NCI-H2107 treated with DMSO at 0.1 percent for 48 hours (cell line): ENCODE data around the gene APOLD1.
"Not testable (repeated sequence)": the region's sequence is repeated elsewhere in the genome, so short reads cannot be mapped to it uniquely, and the experiment has no call there.

Experiments
- DNase-seq: peaks from one replicate; lab custom pipeline; 2025; ENCODE audit not compliant: unreplicated experiment; lab: John Stamatoyannopoulos, UW

APOLD1 gene

DNA sequence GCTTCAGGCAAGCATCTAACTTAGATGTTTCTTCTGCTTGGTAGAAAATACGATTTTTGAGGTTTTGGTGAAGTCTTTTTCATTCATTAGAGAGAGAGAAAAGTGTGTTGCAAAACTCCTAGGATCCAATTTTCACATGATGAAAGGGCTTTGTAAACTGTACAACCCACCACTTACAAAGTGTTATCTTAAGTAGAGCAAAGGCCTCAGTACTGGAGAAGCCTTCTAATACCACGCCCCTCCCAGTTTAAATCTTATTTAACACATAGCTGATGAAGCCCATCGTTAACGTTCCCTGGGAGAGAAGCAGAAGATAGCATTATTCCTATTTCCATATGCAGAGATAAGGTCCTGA, 869 bp downstream of the APOLD1 start:
- peak; percentile 45 for DNase-seq

DNA sequence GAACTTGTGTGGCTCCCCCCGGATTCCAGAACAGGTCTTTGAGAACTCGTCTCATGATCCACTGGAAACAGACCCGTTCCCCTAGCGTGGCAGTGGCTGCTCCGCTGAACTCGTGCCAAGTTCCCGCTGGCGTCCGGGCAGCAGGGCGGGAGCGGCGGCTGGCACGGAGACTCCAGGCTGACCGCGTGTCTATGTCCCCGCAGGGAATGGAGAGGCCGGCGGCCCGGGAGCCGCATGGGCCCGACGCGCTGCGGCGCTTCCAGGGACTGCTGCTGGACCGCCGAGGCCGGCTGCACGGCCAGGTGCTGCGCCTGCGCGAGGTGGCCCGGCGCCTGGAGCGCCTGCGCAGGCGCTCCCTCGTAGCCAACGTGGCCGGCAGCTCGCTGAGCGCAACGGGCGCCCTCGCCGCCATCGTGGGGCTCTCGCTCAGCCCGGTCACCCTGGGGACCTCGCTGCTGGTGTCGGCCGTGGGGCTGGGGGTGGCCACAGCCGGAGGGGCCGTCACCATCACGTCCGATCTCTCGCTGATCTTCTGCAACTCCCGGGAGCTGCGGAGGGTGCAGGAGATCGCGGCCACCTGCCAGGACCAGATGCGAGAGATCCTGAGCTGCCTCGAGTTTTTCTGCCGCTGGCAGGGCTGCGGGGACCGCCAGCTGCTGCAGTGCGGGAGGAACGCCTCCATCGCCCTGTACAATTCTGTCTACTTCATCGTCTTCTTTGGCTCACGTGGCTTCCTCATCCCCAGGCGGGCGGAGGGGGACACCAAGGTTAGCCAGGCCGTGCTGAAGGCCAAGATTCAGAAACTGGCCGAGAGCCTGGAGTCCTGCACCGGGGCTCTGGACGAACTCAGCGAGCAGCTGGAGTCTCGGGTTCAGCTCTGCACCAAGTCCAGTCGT, 1.5 kb downstream of the APOLD1 start:
- DNase-seq: peak; percentile 68

DNA sequence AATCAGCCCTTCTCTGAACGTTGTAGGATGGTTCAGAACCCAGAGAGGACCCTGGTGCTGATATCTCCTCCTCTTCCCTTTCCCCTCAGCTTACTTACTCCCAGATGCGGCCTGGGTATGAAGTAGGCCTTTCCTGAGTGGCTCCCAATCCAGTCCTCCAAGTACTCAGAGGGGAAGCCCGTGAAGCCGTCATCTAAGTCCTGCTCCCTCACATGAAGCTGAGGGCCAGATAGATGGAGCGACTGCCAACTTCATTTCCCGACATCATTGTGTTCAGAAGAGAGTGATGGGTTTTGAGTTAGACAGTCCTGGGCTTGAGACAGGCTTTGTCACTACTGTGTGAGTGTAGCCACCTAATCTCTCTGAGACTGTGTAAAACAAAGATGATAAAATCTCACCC, 2.7 kb downstream of the APOLD1 start:
- no peak for DNase-seq

DNA sequence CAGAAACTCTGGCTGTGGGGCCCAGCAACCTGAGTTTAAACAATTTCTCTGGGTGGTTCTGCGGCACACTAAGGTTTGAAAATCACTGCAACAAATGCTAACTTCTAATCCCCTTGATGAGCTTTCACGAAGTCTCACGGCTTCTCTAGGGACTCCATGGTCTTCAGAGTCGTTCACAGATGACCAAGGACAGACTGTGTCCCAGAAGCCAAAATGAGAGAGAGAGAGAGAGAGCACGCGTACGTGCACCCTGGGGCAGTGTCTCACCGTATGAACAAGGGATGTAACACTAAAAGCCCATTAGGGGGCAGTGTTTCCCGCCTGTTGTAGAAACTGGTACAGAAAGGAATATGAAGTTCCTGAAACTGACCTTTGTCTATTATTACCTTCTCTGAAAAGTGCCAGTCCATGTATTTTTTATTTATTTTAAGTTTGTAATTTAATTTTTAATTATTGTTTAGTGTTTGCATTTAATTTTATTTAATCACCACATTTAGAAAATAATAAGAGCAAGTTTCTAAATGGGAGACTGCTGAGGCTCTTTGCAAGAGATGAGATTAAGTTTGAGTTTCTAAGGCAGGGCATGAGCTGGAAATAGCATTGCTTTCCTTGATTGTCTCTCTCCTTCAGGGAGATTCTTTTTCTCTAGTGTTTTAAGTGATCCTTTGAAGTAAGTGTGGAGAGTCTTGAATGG, 3.4 kb downstream of the APOLD1 start:
- DNase-seq: peak; percentile 84

DNA sequence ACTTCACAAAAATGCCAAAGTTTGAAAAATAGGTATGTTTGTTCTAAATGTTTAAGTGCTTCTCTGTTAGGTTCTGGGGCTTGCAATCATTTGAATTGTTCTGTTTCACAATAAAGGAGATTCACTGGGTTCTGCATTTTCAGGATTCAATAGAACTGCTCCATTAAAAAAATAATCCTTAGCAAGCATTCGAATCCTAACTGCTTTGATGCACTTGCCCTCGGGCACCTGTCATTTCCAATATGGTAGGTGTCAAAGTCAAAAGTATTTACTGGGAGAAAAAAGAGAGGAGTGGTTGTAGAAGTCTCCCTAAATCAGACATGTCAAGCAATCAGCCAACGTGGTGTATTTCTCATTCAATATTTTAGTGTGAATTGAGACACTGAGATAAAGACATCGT, 5.5 kb downstream of the APOLD1 start:
- DNase-seq: no peak

DNA sequence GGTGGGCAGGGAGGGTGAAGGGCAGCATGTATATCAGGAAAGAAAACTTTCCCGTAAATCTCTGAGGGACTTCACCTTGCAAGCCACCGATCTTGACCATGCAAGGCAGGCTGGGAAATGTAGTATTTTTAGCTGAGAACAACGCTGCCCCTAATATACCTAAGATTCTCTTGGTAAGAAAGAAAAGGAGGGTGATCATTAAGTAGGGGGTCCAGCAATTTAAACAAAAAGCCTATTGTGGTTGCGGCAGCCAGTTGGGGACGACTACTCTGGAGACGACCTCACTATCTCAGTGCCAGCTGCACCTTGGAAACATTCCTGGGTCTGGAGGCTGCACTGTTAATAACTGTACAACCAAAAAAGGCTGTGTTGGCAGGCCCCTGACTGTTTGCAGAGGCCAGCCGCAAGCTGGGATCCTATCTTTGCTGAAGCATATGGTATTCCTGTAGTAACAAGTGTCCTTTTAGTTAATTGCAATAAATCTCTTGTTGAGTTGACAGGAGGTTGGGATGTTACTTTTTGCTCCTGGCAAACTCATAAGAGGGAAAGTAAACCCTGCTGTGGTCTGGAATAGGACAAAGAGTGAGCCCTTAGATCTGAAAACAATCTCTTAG, 6.4 kb downstream of the APOLD1 start:
- peak; percentile 59 for DNase-seq

DNA sequence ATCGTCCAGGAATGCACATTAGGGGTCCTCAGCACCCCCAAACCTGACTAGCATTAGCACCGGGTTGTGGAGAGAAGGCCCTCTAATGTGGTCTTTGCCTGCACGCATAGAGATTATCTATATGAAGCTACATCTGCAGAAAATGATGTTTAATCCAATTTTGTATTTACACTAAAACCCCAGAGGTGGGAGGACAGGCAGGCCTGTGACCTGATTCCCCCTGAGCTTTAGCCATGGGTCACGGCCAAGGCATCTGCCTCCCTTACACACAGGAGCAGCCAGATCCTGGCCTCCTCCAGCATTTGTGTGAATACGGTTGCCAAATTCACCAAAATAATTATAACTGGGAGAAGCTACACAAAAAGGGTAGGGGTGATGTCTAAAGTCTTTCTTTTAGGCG, 7.0 kb downstream of the APOLD1 start:
- no peak for DNase-seq

DNA sequence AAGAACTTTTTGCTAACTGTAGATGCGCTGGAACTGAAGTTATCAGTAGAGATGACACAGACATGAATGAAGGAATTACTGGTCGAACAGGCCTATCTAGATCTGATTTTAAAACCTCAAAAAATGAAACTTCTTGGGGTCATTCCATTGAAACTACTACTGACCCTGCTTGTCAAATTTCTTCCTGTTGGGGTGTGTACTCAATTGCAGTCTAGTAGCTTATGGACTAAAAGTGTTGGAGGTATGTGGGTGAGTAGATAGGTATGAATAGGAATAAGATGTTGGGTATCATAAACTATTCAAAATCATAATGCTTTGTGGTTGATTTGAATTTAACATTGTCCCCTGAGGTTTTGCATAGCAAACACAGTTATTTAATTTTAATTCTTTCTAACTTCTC, 9.2 kb downstream of the APOLD1 start:
- DNase-seq: no peak

DNA sequence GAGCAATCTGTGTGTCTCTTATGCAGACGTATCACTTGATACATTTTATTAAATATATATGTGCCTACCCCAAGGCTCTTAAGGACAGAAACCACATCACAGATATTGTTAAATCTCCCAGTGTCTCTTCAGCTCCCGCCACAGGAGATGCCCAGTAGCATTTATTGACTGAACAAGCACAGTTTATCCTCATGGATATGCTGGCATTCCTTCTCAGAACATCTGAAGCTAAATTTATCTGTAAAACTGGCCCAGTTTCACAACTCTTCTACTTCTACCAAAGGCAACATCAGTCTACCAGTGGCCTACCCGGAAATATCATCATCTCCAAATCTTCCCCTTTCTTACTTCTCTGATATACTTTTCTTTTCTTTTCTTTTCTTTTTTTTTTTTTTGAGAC, 10.7 kb downstream of the APOLD1 start:
- no peak for DNase-seq

DNA sequence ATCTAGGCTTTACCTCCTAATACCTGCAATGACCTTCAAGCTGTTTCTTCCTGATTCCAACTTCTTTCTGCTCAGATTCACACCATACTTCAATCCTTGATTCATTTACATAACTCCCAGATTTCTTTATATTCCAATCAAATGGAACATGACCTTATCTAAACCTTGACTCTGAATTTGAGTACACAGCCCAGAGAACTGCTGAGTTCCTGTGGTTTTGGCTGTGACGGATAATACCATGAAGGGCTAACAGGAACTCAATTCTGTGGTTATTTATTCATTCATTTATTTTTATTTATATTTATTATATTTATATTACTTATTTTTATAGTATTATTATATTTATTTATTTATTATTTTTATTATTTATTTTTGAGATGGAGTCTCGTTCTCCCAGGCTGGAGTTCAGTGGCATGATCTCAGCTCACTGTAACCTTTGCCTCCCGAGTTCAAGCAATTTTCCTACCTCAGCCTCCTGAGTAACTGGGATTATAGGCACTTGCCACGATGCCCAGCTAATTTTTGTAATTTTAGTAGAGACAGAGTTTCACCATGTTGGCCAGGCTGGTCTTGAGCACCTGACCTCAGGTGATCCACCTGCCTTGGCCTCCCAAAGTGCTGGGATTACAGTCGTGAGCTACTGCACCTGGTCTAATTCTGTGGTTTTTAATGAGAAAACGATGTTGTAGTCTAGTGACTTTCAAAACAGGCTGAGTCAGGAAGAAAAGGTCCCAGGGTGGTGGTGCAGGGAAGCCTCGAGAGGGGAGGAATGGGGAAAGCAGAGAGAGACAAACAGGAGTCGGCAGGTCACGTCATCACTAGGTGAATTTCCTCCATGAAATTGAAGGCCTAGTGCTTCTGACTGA, 11.7 kb downstream of the APOLD1 start:
- no peak for DNase-seq

DNA sequence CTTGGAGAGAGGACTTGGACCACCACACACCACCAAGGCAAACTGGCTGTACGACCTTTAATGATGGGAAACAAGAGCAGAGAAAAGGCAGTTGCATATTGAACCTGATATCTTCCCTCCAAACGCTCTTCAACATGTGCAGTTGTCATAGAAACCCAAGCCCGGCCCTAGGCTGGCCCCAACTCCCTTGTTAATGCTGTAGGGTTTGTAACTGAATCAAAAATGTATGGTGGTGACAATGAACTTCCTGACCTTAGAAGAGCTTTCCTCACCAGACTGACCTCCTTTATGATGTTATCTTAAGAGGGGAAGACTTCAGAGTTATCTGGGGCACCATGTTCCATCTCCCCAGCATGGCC, 12.3 kb downstream of the APOLD1 start:
- DNase-seq: no peak

DNA sequence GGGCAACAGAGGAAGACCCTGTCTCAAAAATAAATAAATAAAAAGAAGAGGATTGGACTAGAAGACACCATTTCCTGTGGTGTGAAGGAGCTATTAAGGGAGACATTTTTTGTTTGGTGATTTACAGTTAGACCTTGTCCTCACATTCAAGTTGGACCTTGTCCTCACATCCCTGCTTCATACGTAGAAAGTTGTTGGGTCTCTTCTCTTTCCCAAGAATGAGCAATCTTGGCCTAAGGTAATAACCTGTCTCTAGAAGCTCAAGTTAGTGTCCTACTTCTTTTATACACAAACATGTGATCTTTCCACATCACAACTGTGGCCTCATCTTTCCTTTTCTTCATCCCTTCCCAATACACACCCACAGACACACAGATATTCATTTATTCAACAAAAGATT, 13.0 kb downstream of the APOLD1 start:
- DNase-seq: no peak

DNA sequence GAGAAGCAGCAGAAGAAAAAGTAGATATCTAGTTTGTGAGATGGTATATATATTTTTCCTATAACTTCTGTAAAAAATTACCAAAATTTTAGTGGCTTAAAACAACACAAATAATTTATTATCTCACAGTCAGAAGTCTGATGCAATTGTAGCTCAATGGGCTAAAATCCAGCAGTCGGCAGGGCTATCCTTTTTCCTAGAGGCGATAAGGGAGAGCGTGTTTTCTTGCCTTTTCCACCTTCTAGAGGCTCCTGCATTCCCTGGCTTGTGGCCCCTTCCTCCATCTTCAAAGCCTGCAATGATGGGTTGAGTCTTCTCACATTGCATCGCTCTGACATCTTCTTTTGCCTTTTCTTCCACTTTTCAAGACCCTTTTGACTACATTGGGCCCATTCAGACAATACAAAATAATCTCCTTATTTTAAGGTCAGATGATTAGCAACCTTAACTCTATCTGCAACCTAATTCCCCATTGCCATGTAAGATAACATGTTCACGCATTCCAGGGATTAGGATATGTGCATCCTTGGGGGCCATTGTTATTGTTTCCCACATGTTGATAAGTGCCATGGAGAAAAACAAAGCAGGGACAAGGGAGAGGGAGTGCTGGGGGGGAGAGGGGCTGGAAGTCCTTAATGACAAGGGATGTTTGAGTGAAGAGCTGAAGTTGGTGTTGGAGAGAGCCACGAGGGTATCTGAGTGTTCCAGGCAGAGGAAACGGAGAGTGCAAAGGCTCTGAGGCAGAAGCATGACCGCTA, 13.9 kb downstream of the APOLD1 start:
- no peak for DNase-seq

DNA sequence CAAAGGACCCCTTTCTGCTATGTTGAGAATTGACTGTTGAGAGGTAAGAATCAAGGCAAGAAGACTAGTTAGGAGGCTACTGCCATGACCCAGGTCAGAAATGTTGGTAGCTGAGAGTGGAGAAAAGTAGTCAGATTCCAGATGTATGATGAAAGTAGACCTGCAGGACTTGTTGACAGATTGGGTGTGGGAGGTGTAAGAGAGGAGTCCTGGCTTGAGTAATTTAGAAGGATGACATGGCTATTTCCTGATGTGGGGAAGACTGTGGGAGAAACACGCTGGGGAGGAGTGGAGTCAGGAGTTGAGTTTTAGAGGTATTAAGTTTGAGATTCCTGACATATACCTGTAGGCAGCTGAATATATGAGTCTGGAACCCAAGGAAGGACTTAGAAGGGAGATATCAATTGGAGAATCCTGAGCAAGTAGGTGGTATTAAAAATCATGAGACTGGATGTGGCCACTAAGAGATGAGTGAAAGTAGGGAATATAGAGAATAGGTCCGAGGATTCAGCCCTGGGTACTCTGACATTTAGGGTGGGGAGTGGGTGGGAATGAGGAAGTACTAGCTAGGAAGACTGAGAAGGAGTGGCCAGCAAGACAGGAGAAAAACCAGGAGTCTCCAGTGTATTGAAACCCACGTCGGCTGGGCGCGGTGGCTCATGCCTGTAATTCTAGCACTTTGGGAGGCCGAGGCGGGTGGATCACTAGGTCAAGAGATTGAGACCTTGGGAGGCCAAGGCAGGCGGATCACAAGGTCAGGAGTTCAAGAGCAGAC, 15.1 kb downstream of the APOLD1 start:
- DNase-seq: no peak

DNA sequence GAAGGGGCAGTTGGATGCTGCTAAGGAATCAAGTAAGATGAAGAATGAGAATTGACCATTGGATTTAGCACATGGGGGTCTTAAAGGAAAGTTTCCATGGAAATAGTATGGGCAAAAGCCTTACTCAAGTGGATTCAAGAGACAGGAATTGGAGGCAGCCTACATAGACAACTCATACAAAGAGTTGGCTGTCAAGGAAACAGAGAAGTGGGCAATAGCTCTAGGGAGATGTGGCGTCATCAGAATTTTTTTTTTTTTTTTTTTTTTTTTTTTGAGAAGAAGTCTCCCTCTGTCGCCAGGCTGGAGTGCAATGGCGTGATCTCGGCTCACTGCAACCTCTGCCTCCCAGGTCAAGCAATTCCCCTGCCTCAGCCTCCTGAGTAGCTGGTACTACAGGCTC, 16.2 kb downstream of the APOLD1 start:
- DNase-seq: not testable (repeated sequence)

DNA sequence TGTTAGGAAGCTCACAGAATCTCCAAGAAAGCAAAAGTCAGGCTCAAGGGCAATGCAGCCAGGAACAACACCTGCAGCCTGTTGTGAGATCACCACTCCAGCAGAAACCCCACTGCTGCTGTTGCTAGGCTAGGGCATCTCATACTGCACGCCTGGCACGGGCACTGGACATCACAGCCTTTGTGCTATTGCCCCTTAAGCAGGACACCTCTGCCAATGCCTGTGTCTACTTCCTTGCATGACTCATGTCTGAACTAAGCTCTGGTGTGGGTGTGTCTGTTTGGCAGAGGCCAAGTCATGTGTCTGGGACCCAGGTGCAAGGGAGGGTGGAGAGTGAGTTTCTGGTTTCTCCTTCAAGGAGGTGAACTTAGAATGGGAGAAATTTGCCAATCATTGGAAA, 17.7 kb downstream of the APOLD1 start:
- peak; percentile 20 for DNase-seq

DNA sequence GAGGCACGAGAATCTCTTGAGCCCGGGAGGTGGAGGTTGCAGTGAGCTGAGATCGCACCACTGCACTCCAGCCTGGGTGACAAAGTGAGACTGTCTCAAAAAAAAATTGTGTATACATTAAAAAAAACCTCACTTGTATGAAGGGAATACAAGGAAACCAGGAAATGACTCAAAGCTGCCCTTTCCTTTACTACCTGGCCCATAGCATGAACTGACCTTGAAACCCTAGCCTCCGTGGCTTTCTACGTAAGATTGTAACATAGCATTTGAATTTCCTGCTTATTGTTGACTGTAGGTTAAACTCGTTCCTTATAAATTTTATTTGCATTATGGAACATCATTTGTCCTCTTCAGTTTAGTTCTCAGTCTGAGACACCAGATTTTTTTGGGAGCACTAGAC, 18.6 kb downstream of the APOLD1 start:
- DNase-seq: no peak

DNA sequence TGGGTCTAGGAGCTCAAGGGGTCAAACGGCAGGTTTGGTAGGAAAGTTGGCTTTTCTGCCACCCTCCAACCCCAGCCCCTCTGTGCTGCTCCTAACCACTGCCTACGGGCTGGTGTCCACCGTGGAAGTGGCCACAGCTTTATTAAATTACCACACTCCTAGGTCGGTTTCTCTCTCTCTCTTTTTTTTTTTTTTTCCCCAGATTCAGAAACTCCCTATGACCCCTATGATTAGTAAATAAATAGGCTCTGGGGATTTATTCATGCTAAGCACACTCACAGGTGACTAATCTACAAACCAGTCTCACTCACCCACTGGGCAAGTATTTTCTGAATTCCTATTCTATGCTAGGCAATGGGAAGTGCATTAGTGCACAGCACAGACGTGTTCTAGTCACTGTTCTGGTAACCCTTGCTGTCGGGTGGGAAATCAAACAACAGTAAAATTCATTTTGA, 19.0 kb downstream of the APOLD1 start:
- no peak for DNase-seq

DNA sequence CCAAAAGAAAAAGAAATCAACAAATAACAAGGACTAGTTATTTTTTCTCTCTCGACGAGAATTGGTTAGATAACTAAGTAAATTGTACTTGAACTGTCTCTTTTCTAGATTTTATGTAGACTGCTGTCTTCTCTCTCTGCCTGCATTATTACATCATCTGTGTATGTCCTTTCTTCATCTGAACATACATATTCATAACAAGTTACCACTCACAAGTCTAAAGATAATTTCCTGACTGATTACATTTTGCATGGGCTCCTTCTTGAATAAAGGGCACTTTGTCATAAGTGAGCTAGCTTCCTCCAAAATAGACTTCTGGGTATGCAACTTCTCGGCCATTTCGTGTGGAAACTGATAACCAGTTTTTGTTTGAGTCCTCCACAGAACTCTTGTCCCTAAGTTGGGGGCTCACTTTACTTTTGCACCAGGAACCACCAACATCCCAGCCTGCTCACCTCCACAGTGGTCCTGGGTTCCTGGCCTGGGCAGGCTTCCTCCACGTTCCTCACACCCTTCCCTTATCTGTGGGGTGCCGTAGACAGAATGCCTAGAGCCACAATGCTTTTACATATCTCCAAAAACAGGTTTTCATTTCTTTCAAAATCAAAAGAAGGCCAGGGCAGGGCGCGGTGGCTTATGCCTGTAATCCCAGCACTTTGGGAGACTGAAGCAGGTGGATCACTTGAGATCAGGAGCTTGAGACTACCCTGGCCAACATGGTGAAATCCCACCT, 21.5 kb downstream of the APOLD1 start:
- DNase-seq: no peak
